Keratinocyte (primary cell): ENCODE measurements around the gene ZNF462. TPM values are rescaled to one million over a fixed set of nuclear protein-coding genes. Genes with fewer than 3 reads are reported as not detected.
"Not testable (repeated sequence)": the region's sequence is repeated elsewhere in the genome, so short reads cannot be mapped to it uniquely, and the experiment has no call there.

ENCODE experiments used
- DNase-seq: peaks from one replicate; pipeline ENCODE4 v3.0.0-alpha.2; 2011; ENCODE audit warnings: low read depth, missing footprints, low spot score
- FAIRE-seq: peaks from 2 replicates; lab custom pipeline; 2011; peaks lifted over from hg19 to GRCh38; lab: Jason Lieb, UNC
- H2AFZ ChIP-seq: 2 replicates; pipeline ENCODE4 v1.6.0; 2012; ENCODE audit warnings: low read length, control low read depth, inconsistent platforms; ENCODE audit not compliant: control insufficient read depth
- H3K27ac ChIP-seq: 2 replicates; pipeline ENCODE4 v1.5.1; 2011; ENCODE audit warnings: low read length; ENCODE audit not compliant: control insufficient read depth, insufficient read depth
- H3K27me3 ChIP-seq: 3 replicates; pipeline ENCODE4 v1.6.0; 2011; ENCODE audit warnings: low read length; ENCODE audit not compliant: control insufficient read depth, insufficient read depth; ENCODE audit errors: extremely low read depth
- H3K36me3 ChIP-seq, 2 experiments: 2 replicates in 1 of 2; 3 replicates in 1 of 2; pipeline ENCODE4 v1.5.1; 2011; ENCODE audit warnings: low read length in 2 of 2, mild to moderate bottlenecking in 1 of 2; ENCODE audit not compliant: control insufficient read depth in 2 of 2, insufficient read depth in 2 of 2; ENCODE audit errors: extremely low read depth in 1 of 2
- H3K4me1 ChIP-seq: 3 replicates; pipeline ENCODE4 v1.5.1; 2011; ENCODE audit warnings: low read length; ENCODE audit not compliant: control insufficient read depth, insufficient read depth; ENCODE audit errors: extremely low read depth
- H3K4me2 ChIP-seq: 3 replicates; pipeline ENCODE4 v1.6.0; 2011; ENCODE audit warnings: low read depth, low read length; ENCODE audit not compliant: control insufficient read depth, insufficient read depth; ENCODE audit errors: extremely low read depth
- H3K4me3 ChIP-seq, 3 experiments: fragments of 200-600 bp in 1 of 3; sonication (generic) in 1 of 3; 2 replicates in 2 of 3; 3 replicates in 1 of 3; pipeline ENCODE4 v1.5.1; 2011 to 2016; ENCODE audit warnings: low read length in 3 of 3, mild to moderate bottlenecking in 3 of 3, control low read depth in 2 of 3, inconsistent platforms in 1 of 3, low read depth in 1 of 3, mixed read lengths in 1 of 3, mixed run types in 1 of 3, moderate library complexity in 1 of 3; ENCODE audit not compliant: control insufficient read depth in 2 of 3, insufficient read depth in 2 of 3; ENCODE audit errors: extremely low read depth in 1 of 3
- H3K79me2 ChIP-seq: 2 replicates; pipeline ENCODE4 v1.6.0; 2012; ENCODE audit warnings: low read length; ENCODE audit not compliant: control insufficient read depth, insufficient read depth
- H3K9ac ChIP-seq: 3 replicates; pipeline ENCODE4 v1.6.0; 2011; ENCODE audit warnings: low read length; ENCODE audit not compliant: control insufficient read depth, insufficient read depth; ENCODE audit errors: extremely low read depth
- H3K9me1 ChIP-seq: 3 replicates; pipeline ENCODE4 v1.6.0; 2011; ENCODE audit warnings: low read length; ENCODE audit not compliant: control insufficient read depth, insufficient read depth; ENCODE audit errors: extremely low read depth
- H3K9me3 ChIP-seq: 2 replicates; pipeline ENCODE4 v1.5.1; 2012; ENCODE audit warnings: low read depth, low read length; ENCODE audit not compliant: control insufficient read depth
- H4K20me1 ChIP-seq: 3 replicates; pipeline ENCODE4 v1.6.0; 2011; ENCODE audit warnings: low read length; ENCODE audit not compliant: control insufficient read depth, insufficient read depth; ENCODE audit errors: extremely low read depth
- EZH2 ChIP-seq: IDR thresholded peaks from one replicate; pipeline ENCODE4 v1.6.1; 2012; ENCODE audit warnings: inconsistent platforms, mild to moderate bottlenecking, low read length, moderate library complexity
- dilution Hi-C: fragments of 300-500 bp; cut with MboI; formaldehyde crosslinking; loops from one replicate; pipeline ENCODE4 v1.7.0; 2020; ENCODE audit warnings: low sequenced_read_pairs; ENCODE audit not compliant: extremely low pct_ligation_motif_present
- polyA plus RNA-seq, 5 experiments: library from polyadenylated mRNA; depleted of rRNA in 3 of 5; stranded (reverse) in 3 of 5; stranded (forward) in 1 of 5; unstranded in 1 of 5; fragments of >200 nt; gene quantifications; 1 replicate in 1 of 5; 2 replicates in 3 of 5; 3 replicates in 1 of 5; pipeline versions ENCODE4 v1.2.1 to v1.2.3, GENCODE V29; 2011 to 2012; ENCODE audit warnings: missing spikeins in 2 of 5, low read depth in 1 of 5, low replicate concordance in 1 of 5
- TF ChIP-seq, protein P1 (sequence below), 3 experiments: IDR thresholded peaks in 1 of 3; conservative IDR thresholded peaks in 1 of 3; optimal IDR thresholded peaks in 1 of 3; 2 replicates in 2 of 3; 3 replicates in 1 of 3; pipeline versions ENCODE3 to v1.5.1; 2011; ENCODE audit warnings: low read length in 3 of 3, mild to moderate bottlenecking in 3 of 3, moderate library complexity in 2 of 3, control low read depth in 1 of 3, inconsistent platforms in 1 of 3; ENCODE audit not compliant: insufficient read depth in 2 of 3; ENCODE audit errors: extremely low read depth in 1 of 3

The ZNF462 gene
- polyA plus RNA-seq, 1 donor (not counting 4 experiments of a cell fraction or from before 2014, with no cell fraction given), result 7.8 TPM

DNA sequence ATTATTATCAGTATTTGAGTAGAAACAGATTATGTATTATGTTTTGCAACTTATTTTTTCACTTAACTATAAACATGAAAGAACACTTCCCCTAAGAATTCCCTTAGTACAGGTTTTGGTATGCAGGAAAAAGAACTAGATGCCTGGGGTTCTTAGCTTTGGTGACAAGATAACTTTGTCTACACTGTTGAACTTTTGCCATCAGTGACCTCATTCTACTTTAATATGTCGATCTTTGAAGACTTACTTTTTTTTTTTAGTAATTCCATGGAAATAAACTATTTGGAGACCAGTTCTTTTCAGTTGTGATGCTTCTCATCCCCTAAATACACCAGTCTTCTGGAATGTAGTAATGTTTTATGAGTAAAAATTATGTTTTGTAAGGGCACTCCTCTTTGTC, 34.3 kb downstream of the ZNF462 start:
- Histone ChIP-seq H3K9me3 (no peaks in the 10 kb centered on the region), H3K79me2 (peaks cover 67% of the 10 kb centered on the region), H3K27me3 (no peaks in the 10 kb centered on the region), H3K4me2 (no peak overlapping the region), H3K9me1 (no peaks in the 10 kb centered on the region), H2AFZ (no peak overlapping the region), H3K9ac (no peak overlapping the region), H3K27ac (no peak overlapping the region), H4K20me1 (no peaks in the 10 kb centered on the region), H3K4me1 (peaks cover 26% of the 10 kb centered on the region), H3K36me3 (peaks cover 0 to 1% of the 10 kb centered on the region in 2 experiments), H3K4me3 (no peak overlapping the region)
- dilution Hi-C loops, result no loop called here
- no peak for TF ChIP-seq EZH2
- TF ChIP-seq, protein P1, sequence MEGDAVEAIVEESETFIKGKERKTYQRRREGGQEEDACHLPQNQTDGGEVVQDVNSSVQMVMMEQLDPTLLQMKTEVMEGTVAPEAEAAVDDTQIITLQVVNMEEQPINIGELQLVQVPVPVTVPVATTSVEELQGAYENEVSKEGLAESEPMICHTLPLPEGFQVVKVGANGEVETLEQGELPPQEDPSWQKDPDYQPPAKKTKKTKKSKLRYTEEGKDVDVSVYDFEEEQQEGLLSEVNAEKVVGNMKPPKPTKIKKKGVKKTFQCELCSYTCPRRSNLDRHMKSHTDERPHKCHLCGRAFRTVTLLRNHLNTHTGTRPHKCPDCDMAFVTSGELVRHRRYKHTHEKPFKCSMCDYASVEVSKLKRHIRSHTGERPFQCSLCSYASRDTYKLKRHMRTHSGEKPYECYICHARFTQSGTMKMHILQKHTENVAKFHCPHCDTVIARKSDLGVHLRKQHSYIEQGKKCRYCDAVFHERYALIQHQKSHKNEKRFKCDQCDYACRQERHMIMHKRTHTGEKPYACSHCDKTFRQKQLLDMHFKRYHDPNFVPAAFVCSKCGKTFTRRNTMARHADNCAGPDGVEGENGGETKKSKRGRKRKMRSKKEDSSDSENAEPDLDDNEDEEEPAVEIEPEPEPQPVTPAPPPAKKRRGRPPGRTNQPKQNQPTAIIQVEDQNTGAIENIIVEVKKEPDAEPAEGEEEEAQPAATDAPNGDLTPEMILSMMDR (optimal IDR thresholded peaks at IDR 0.05 in 1 of 3, IDR thresholded peaks at IDR 0.05 in 1 of 3, conservative IDR thresholded peaks at IDR 0.05 in 1 of 3; ENCODE audit: extremely low read depth in 1 of 3, insufficient read depth in 2 of 3, low read length in 3 of 3), result no peak
- DNase-seq (no peak), FAIRE-seq (no peak)

DNA sequence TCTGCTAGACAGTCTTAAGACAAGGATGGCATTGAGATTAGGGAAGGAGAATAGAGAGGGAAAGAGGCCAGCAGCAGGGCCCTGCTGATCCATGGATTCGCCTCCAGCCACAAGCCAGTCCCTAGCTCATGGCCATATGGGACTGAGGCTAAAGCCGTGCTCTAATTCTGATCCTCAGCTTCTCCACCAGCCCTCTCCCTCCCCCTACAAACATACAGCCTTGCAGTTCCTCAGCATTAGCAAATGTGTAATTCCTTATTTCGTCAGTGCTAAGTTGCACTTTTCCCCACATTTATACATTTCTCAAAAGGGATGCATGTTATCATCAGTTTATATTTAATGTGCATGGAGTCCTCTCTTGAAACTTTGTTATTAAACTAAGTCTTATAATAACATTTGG, 34.8 kb downstream of the ZNF462 start:
- peaks cover 0 to 1% of the 10 kb centered on the region in 2 experiments for H3K36me3 ChIP-seq
- H3K4me2 ChIP-seq, result no peak overlapping the region
- H3K27ac ChIP-seq, result no peak overlapping the region
- no peaks in the 10 kb centered on the region for H3K9me1 ChIP-seq
- no peak for FAIRE-seq
- peaks cover 69% of the 10 kb centered on the region for H3K79me2 ChIP-seq
- no peak for DNase-seq
- H4K20me1 ChIP-seq, result no peaks in the 10 kb centered on the region
- no peaks in the 10 kb centered on the region for H3K27me3 ChIP-seq
- H3K4me1 ChIP-seq, result peaks cover 20% of the 10 kb centered on the region
- no peak overlapping the region for H2AFZ ChIP-seq
- H3K9ac ChIP-seq, result no peak overlapping the region
- dilution Hi-C loops, result no loop called here
- TF ChIP-seq EZH2, result no peak
- TF ChIP-seq, protein P1 (optimal IDR thresholded peaks at IDR 0.05 in 1 of 3, IDR thresholded peaks at IDR 0.05 in 1 of 3, conservative IDR thresholded peaks at IDR 0.05 in 1 of 3; ENCODE audit: extremely low read depth in 1 of 3, insufficient read depth in 2 of 3, low read length in 3 of 3), result no peak
- no peaks in the 10 kb centered on the region for H3K9me3 ChIP-seq
- H3K4me3 ChIP-seq, result no peak overlapping the region

DNA sequence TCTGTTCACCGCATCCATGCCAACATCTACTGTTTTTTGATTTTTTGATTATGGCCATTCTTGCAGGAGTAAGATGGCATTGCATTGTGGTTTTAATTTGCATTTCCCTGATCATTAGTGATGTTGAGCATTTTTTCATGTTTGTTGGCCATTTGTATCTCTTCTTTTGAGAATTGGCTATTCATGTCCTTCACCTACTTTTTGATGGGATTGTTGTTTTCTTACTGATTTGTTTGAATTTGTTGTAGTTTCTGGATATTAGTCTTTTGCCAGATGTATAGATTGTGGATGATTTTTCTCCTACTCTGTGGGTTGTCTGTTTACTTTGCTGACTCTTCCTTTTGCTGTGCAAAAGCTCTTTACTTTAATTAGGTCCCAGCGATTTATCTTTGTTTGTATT, 37.6 kb downstream of the ZNF462 start:
- H3K4me2 ChIP-seq, DNase-seq, H3K9ac ChIP-seq, H3K9me1 ChIP-seq, H3K27ac ChIP-seq, H3K9me3 ChIP-seq, dilution Hi-C loops, FAIRE-seq, H2AFZ ChIP-seq, H3K27me3 ChIP-seq, H3K36me3 ChIP-seq, H4K20me1 ChIP-seq, H3K4me3 ChIP-seq: not testable (repeated sequence)
- Histone ChIP-seq H3K4me1 (peaks cover 14% of the 10 kb centered on the region), H3K79me2 (peaks cover 75% of the 10 kb centered on the region)
